SIG-M5 treated with dmso at 0.1 percent for 504 hours (cell line): Measurements from ENCODE around the gene ZNF554.
"Not testable (repeated sequence)": the region's sequence is repeated elsewhere in the genome, so short reads cannot be mapped to it uniquely, and the experiment has no call there.

Experiments used
- DNase-seq: peaks from one replicate; lab custom pipeline; 2025; ENCODE audit not compliant: unreplicated experiment; lab: John Stamatoyannopoulos, UW

Gene ZNF554

GRCh38 chr19:2865334-2866100, 45.8 kb downstream of the ZNF554 start:
- no peak for DNase-seq

- no peak for DNase-seq
Measured at GRCh38 chr19:2866495-2867024, 46.9 kb downstream of the ZNF554 start.

- DNase-seq: no peak
Measured at GRCh38 chr19:2867025-2867991, 47.6 kb downstream of the ZNF554 start, which contains the start of gene ZNF556. ZNF556 (plus strand) TSS chr19:2867335; CDS start chr19:2867422, 87 bp downstream.

DNA sequence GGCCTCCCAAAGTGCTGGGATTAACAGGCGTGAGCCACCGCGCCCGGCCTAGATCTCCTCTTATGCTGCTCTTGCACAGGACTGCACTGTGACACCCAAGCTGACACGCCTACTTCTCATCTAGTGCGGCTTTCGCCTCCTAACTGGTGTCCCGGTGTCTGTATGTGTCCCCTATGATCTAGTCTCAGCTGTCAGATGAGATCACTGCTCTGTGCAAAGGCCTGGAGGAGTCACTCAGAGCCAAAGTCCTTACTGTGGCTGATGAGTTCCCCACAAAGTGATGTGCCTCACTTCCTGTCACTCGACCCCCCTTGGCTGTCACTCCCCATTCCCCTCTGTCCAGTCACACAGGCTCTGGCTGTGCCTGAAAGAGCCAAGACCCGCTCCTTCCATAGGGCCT, 50.0 kb downstream of the ZNF554 start:
- no peak for DNase-seq

- DNase-seq: not testable (repeated sequence)
Measured at GRCh38 chr19:2872175-2872574, 52.5 kb downstream of the ZNF554 start.

- no peak for DNase-seq
Measured at GRCh38 chr19:2877398-2878331, 58.0 kb downstream of the ZNF554 start.

- no peak for DNase-seq
Measured at GRCh38 chr19:2883686-2884439, 64.2 kb downstream of the ZNF554 start.

DNA sequence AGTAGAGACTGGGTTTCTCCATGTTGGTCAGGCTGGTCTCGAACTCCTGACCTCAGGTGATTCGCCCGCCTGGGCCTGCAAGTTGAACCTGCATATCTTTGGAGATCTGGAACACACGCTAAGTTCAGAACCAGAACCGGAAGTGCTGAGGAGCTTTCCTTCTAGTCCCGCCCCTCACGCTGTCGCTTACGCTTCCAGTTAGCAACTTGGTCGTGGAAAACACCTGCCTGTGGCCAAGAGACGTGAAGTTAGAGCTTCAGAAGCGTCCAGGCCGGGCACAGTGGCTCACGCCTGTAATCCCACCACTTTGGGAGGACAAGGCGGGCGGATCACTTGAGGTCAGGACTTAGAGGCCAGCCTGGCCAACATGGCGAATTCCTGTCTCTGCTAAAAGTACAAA, 66.1 kb downstream of the ZNF554 start:
- DNase-seq: no peak
